Type B pancreatic cell (in vitro differentiated cells): ENCODE data around the gene CDK14. TPM values are rescaled to one million over a fixed set of nuclear protein-coding genes. Genes with fewer than 3 reads are reported as not detected.

Experiments
- DNase-seq: peaks from one replicate; pipeline ENCODE4 v3.0.0; 2021; ENCODE audit warnings: mixed read lengths; ENCODE audit not compliant: unreplicated experiment; ENCODE audit errors: extremely low spot score
- H3K27ac Mint-ChIP-seq: 2 replicates; pipeline ENCODE4 v1.8.0; 2021; ENCODE audit warnings: mild to moderate bottlenecking, mixed read lengths
- H3K27me3 Mint-ChIP-seq: 2 replicates; pipeline ENCODE4 v1.8.0; 2021; ENCODE audit warnings: mixed read lengths
- H3K36me3 Mint-ChIP-seq: 2 replicates; pipeline ENCODE4 v1.8.0; 2021; ENCODE audit warnings: mixed read lengths
- H3K4me1 Mint-ChIP-seq: one replicate; pipeline ENCODE4 v1.8.0; 2021; ENCODE audit warnings: mixed read lengths; ENCODE audit not compliant: unreplicated experiment
- H3K4me3 Mint-ChIP-seq: 2 replicates; pipeline ENCODE4 v1.8.0; 2021; ENCODE audit warnings: mild to moderate bottlenecking, mixed read lengths
- H3K9me3 Mint-ChIP-seq: 2 replicates; pipeline ENCODE4 v1.8.0; 2021; ENCODE audit warnings: mixed read lengths
- CTCF ChIP-seq: fragments of 200-600 bp; sonication (generic); conservative IDR thresholded peaks from 2 replicates; pipeline ENCODE4 v1.5.0; 2021; ENCODE audit warnings: antibody characterized with exemption, mild to moderate bottlenecking
- total RNA-seq: library from RNA; stranded (reverse); gene quantifications from 2 replicates; pipeline ENCODE4 v1.2.1, GENCODE V29; 2021; ENCODE audit warnings: low replicate concordance

CDK14 gene
- total RNA-seq, 1 donor from 2014 or later = 43.5 TPM

DNA sequence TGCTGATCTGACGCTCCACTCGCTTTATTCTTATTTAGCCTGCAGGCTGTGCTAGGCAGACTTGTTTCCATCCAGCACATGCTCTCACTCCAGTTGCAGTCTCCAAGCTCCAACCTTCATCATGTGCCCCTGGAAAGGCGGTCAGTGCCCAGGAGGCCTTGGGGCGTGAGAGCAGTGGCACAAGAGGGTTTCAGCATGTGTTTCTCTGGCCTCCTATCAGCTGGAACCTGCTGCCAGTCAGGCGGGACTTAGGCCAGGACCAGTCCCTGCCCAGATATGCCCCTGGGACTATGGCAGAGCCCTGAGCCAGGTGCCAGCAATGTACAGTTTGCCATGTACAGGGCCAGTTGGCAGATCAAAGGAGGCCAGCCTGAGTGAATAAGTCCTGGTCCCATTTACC is 337.9 kb downstream of the CDK14 start:
- no peak for TF ChIP-seq CTCF
- H3K9me3 Mint-ChIP-seq = no peaks in the 10 kb centered on the region
- no peak overlapping the region for H3K4me3 Mint-ChIP-seq
- H3K36me3 Mint-ChIP-seq = no peaks in the 10 kb centered on the region
- no peak for DNase-seq
- H3K4me1 Mint-ChIP-seq = no peaks in the 10 kb centered on the region
- H3K27me3 Mint-ChIP-seq = no peaks in the 10 kb centered on the region
- H3K27ac Mint-ChIP-seq = no peak overlapping the region

- H3K4me1 Mint-ChIP-seq = no peaks in the 10 kb centered on the region
- no peak for DNase-seq
- H3K4me3 Mint-ChIP-seq = no peak overlapping the region
- no peak for TF ChIP-seq CTCF
- no peaks in the 10 kb centered on the region for H3K9me3 Mint-ChIP-seq
- no peaks in the 10 kb centered on the region for H3K27me3 Mint-ChIP-seq
- H3K36me3 Mint-ChIP-seq = no peaks in the 10 kb centered on the region
- H3K27ac Mint-ChIP-seq = no peak overlapping the region
These were observed 342.2 kb downstream of the CDK14 start for GRCh38 chr7:90938371-90938770.

GRCh38 chr7:90939666-90940065 is 343.5 kb downstream of the CDK14 start:
- TF ChIP-seq CTCF = no peak
- no peak overlapping the region for H3K4me3 Mint-ChIP-seq
- no peak for DNase-seq
- no peaks in the 10 kb centered on the region for H3K9me3 Mint-ChIP-seq
- no peak overlapping the region for H3K27ac Mint-ChIP-seq
- no peaks in the 10 kb centered on the region for H3K4me1 Mint-ChIP-seq
- no peaks in the 10 kb centered on the region for H3K36me3 Mint-ChIP-seq
- no peaks in the 10 kb centered on the region for H3K27me3 Mint-ChIP-seq

GRCh38 chr7:90944021-90944420 is 347.9 kb downstream of the CDK14 start:
- H3K36me3 Mint-ChIP-seq = no peaks in the 10 kb centered on the region
- H3K27ac Mint-ChIP-seq = no peak overlapping the region
- peaks cover 6% of the 10 kb centered on the region for H3K4me1 Mint-ChIP-seq
- no peaks in the 10 kb centered on the region for H3K9me3 Mint-ChIP-seq
- H3K27me3 Mint-ChIP-seq = no peaks in the 10 kb centered on the region
- TF ChIP-seq CTCF = no peak
- no peak for DNase-seq
- no peak overlapping the region for H3K4me3 Mint-ChIP-seq

GRCh38 chr7:90945104-90945787 is 349.1 kb downstream of the CDK14 start:
- Mint-ChIP-seq H3K9me3 (no peaks in the 10 kb centered on the region), H3K4me3 (no peak overlapping the region), H3K36me3 (no peaks in the 10 kb centered on the region), H3K27me3 (no peaks in the 10 kb centered on the region), H3K27ac (no peak overlapping the region), H3K4me1 (peaks cover 6% of the 10 kb centered on the region)
- no peak for DNase-seq
- TF ChIP-seq CTCF = no peak
